ENCODE measurements around the gene IFNA13.

GRCh38 chr9:21340735-21341134, 27.1 kb downstream of the IFNA13 start:
- TF ChIP-seq POLR2A (IDR thresholded peaks at IDR 0.05) (no peak), CTCF (IDR thresholded peaks at IDR 0.05) (no peak)

Data from esophagus squamous epithelium (tissue), 4 donors.